GM19467 (cell line): ENCODE measurements around the gene ING1.

ENCODE experiments used
- ATAC-seq: cut with Tn5 transposase; IDR thresholded peaks from one replicate; pipeline ENCODE4 v1.9.1; 2021; ENCODE audit warnings: mild to moderate bottlenecking, moderate library complexity; ENCODE audit not compliant: unreplicated experiment

The ING1 gene

GRCh38 chr13:110769097-110769496, 55.6 kb downstream of the ING1 start:
- ATAC-seq: no peak

GRCh38 chr13:110770678-110771077, 57.2 kb downstream of the ING1 start:
- no peak for ATAC-seq

- no peak for ATAC-seq
These were observed 57.7 kb downstream of the ING1 start for GRCh38 chr13:110771194-110771593.

GRCh38 chr13:110772091-110772984, 58.8 kb downstream of the ING1 start:
- no peak for ATAC-seq
